ENCODE data around the gene R3HDM2. TPM values are rescaled to one million over a fixed set of nuclear protein-coding genes. Genes with fewer than 3 reads are reported as not detected.

Gene R3HDM2
- polyA plus RNA-seq, 1 donor from 2014 or later = 11.1 TPM

GRCh38 chr12:57352166-57352565 lies 78.7 kb downstream of the R3HDM2 start:
- no peaks in the 10 kb centered on the region for H4K20me1 ChIP-seq (ENCODE audit: insufficient read depth)
- H3K9ac ChIP-seq (ENCODE audit: low read length) = no peak overlapping the region
- H3K4me2 ChIP-seq (ENCODE audit: low read length) = no peak overlapping the region
- no peaks in the 10 kb centered on the region for H3K9me3 ChIP-seq (ENCODE audit: low read length)
- H3K79me2 ChIP-seq (replicated peaks; ENCODE audit: insufficient read depth, low read length) = no peaks in the 10 kb centered on the region
- H3K4me3 ChIP-seq (ENCODE audit: low read length) = no peak overlapping the region
- H3K27me3 ChIP-seq (ENCODE audit: insufficient read depth, low read depth, low read length) = no peaks in the 10 kb centered on the region
- TF ChIP-seq REST (IDR thresholded peaks at IDR 0.05; ENCODE audit: borderline replicate concordance) (no peak), POLR2AphosphoS5 (IDR thresholded peaks at IDR 0.05) (no peak), EP300 (conservative IDR thresholded peaks at IDR 0.05; ENCODE audit: poor library complexity, severe bottlenecking) (no peak), CTCF (IDR thresholded peaks at IDR 0.05; ENCODE audit: poor library complexity, severe bottlenecking) (no peak), SMC3 (conservative IDR thresholded peaks at IDR 0.05; ENCODE audit: poor library complexity) (no peak), MXI1 (conservative IDR thresholded peaks at IDR 0.05; ENCODE audit: poor library complexity, severe bottlenecking) (no peak), EZH2 (IDR thresholded peaks at IDR 0.05; ENCODE audit: borderline replicate concordance, insufficient read depth, low read length, poor library complexity, severe bottlenecking) (no peak)
- H3K27ac ChIP-seq (ENCODE audit: low read length) = no peak overlapping the region
- H3K36me3 ChIP-seq (ENCODE audit: insufficient read depth, low read length) = no peaks in the 10 kb centered on the region
- H3F3A ChIP-seq (ENCODE audit: insufficient read depth, low read length, poor library complexity, severe bottlenecking) = no peaks in the 10 kb centered on the region
- no peaks in the 10 kb centered on the region for H3K9me2 ChIP-seq (ENCODE audit: insufficient read depth, low read length)
- H2AFZ ChIP-seq (ENCODE audit: low read depth, low read length) = no peak overlapping the region

- Histone ChIP-seq H3K36me3 (ENCODE audit: insufficient read depth, low read length) (no peaks in the 10 kb centered on the region), H3K79me2 (replicated peaks; ENCODE audit: insufficient read depth, low read length) (no peaks in the 10 kb centered on the region), H3K9me2 (ENCODE audit: insufficient read depth, low read length) (no peaks in the 10 kb centered on the region), H3K27ac (ENCODE audit: low read length) (no peak overlapping the region), H3K4me2 (ENCODE audit: low read length) (no peak overlapping the region), H3F3A (ENCODE audit: insufficient read depth, low read length, poor library complexity, severe bottlenecking) (no peaks in the 10 kb centered on the region), H3K9ac (ENCODE audit: low read length) (no peak overlapping the region), H3K9me3 (ENCODE audit: low read length) (no peaks in the 10 kb centered on the region), H3K27me3 (ENCODE audit: insufficient read depth, low read depth, low read length) (no peaks in the 10 kb centered on the region), H3K4me3 (ENCODE audit: low read length) (no peak overlapping the region), H2AFZ (ENCODE audit: low read depth, low read length) (no peak overlapping the region), H4K20me1 (ENCODE audit: insufficient read depth) (no peaks in the 10 kb centered on the region)
- TF ChIP-seq MXI1 (conservative IDR thresholded peaks at IDR 0.05; ENCODE audit: poor library complexity, severe bottlenecking) (no peak), TAF1 (IDR thresholded peaks at IDR 0.05; ENCODE audit: low read depth) (no peak), EP300 (conservative IDR thresholded peaks at IDR 0.05; ENCODE audit: poor library complexity, severe bottlenecking) (no peak), CTCF (IDR thresholded peaks at IDR 0.05; ENCODE audit: poor library complexity, severe bottlenecking) (no peak), REST (IDR thresholded peaks at IDR 0.05; ENCODE audit: borderline replicate concordance) (no peak), SMC3 (conservative IDR thresholded peaks at IDR 0.05; ENCODE audit: poor library complexity) (no peak), EZH2 (IDR thresholded peaks at IDR 0.05; ENCODE audit: borderline replicate concordance, insufficient read depth, low read length, poor library complexity, severe bottlenecking) (no peak), RAD21 (conservative IDR thresholded peaks at IDR 0.05) (no peak), POLR2AphosphoS5 (IDR thresholded peaks at IDR 0.05) (no peak)
These were observed 83.6 kb downstream of the R3HDM2 start for GRCh38 chr12:57347284-57347683.

Data from neural cell (in vitro differentiated cells).